Non-pigmented ciliary epithelial cell (primary cell): ENCODE data around the gene MAU2.
A peak's percentile ranks its signal among the peaks of the same experiment; 100 is the strongest.
"Not testable (repeated sequence)": the region's sequence is repeated elsewhere in the genome, so short reads cannot be mapped to it uniquely, and the experiment has no call there.

Experiments used
- DNase-seq: peaks from one replicate; pipeline ENCODE4 v3.0.0-alpha.2; 2010; ENCODE audit warnings: low read depth

Gene MAU2

DNA sequence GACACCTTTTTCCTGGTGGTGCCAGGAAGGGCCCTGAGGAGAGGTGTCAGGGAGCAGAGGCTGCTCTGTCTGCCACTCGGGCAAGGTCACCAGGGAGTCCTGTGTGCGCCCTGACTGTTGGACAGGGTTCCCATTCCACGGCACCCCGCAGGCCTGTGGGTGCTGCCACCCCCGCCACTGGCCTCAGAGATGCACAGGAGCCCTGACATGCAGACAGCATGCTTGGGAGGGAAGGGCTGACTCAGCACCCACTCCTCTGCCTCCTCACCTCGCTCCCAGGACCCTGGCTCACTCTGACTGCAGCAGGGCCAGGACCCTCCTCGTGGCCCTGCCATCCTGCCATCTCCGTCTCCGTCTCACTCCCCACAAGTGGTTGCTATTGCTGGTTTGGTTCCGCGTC lies 25.3 kb downstream of the MAU2 start:
- DNase-seq = no peak

DNA sequence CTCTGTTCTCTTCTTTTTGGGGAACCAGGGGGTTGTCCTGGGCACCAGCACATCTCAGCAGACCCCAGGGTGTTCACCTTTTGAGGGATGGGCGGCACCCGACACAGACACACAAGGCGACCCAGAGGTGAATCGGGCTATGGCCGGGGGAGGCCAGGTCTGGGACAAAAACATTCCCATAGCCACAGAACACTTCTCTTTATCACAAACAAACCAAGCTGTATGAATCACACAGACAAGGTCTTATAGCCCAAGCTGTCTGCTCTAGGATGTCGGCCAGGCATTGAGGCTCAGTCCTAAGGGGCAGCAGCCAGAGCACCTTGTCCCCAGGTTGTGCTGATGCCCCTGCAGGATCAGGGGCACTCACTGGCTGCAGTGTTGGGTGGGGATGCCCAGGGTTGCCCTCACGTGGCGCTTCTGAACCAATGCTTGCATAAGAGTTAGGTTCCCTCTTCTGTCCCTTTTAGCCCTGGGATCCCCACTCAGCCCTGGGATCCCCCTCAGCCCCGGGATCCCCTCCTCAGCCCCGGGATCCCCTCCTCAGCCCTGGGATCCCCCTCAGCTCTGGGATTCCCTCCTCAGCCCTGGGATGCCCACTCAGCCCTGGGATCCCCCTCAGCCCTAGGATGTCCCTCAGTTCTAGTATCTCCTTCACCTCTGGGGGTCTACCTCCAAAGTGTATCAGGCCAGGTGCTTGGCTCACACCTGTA lies 26.9 kb downstream of the MAU2 start:
- DNase-seq = no peak

DNA sequence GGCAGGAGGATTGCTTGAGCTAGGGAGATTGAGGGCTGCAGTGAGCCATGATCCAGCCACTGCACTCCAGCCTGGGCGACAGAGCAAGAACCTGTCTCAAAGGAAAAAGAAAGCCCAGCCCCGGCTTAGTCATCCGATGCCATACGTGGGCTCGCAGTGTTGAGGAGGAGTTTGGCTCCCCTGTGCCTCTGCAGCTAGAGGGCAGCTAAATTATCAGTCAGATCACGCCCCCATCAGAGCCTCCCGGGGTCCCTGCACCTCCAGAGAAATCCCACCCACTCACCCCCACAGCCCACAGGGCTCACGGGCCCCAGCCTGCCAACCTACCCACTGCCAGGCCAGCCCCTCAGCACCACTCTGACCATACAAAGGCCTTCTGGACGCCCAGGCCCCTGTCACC lies 27.6 kb downstream of the MAU2 start:
- no peak for DNase-seq

DNA sequence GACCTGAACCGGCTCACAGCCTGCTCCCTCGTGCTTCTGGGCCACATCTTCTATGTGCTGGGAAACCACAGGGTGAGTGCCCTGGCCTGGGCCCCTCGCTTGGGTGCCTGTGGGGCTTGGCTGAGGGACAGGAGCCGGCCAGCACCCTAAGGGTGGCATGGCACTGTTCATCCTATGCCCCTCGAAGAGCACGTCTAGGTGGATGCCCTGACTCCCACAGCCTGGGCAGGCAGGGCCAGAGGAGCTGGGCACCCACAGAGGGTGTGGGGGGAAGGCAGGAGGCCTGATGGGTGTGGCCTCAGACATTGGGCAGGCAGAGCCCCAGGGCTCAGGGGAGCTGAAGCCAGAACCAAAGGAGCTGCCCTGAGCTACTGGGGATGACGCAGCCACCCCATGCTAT lies 28.7 kb downstream of the MAU2 start:
- no peak for DNase-seq

DNA sequence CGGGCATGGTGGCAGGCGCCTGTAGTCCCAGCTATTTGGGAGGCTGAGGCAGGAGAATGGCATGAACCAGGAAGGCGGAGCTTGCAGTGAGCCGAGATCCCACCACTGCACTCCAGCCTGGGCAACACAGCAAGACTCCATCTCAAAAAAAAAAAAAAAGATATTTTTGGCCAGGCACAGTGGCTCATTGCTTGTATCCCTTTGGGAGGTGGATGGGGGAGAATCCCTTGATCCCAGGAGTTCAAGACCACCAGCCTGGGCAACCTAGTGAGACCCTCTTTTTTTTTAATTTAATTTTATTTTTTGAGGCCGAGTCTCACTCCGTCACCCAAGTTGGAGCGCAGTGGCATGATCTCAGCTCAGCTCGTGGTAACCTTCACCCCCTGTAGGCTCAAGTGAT lies 30.1 kb downstream of the MAU2 start:
- not testable (repeated sequence) for DNase-seq

DNA sequence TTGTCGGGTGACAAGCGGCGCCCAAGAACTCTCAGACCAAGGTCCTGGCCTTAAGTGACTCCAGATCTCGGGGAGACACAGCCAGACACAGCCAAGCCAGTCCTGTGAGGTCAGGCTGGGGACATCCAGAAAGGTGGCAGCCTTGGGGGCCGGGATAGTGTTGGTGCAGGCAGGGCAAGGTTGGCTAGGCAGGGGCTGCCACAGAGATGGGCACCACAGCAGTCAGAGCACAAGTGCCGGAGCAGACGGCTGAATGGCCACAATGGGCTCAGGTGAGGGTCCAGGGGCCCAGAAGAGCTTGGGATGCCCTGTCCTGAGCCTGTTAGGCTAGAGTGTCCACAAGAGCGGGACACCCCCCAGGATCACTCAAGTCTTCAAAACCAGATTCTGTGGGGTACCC lies 32.2 kb downstream of the MAU2 start:
- no peak for DNase-seq

DNA sequence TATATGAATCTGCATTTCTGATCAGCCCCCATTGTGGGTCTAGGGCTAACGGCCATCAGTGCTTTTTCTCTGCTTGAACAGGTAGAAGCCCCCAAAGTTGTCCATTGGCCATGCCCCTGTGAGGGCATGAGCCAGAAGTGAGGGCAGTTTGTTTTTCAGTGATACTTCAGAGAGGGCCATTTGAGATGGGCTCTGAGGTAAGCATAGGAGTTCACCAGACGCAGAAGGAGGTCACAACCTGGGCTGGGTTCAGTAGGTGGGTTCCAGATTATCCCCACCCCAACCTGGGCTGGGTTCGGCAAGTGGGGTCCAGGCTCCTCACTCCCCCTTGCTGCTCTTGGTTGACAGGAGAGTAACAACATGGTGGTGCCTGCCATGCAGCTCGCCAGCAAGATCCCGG lies 33.4 kb downstream of the MAU2 start:
- DNase-seq = no peak

DNA sequence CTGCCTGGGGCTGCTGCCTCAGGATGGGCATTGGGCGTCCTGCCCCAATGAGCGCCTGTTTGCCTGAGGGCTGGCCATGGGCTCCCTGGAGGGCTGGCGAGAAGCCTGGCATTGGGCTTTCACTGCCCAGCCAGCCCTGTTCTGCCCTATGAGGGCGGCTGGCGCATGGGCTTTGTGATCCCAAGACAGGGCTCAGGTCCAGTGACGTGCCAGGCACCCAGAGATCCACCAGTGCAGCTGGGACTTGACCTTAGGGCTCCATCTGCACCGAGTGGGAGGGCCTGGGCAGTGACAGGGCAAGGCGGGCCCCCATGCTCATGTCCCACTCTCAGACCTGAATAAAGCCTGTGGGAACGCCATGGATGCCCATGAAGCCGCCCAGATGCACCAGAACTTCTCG lies 34.3 kb downstream of the MAU2 start:
- DNase-seq = no peak

DNA sequence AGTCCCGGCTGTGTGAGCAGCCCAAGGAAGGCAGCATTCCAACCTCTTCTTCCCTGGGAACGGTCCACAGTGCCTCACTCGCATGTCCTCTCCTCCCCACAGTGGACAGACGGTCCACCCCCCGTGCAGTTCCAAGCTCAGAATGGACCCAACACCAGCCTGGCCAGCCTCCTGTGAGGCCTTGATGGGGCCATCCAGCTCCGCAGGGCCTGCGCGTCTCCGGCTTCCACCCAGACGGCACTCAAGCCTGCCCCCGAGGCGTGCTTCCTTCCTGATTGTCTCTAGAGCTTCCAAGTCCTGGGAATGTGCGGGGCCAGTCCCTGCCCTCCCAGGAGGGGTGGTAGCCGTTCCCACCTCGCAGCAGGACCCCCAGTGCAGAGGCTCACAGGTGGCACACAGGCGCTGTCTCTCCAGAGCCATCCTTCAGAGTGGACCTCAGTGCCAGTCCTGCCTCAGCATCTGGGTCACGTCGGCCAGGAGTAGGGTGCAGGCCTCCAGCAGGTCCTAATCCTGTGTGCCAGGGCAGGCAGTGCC lies 35.0 kb downstream of the MAU2 start:
- no peak for DNase-seq

DNA sequence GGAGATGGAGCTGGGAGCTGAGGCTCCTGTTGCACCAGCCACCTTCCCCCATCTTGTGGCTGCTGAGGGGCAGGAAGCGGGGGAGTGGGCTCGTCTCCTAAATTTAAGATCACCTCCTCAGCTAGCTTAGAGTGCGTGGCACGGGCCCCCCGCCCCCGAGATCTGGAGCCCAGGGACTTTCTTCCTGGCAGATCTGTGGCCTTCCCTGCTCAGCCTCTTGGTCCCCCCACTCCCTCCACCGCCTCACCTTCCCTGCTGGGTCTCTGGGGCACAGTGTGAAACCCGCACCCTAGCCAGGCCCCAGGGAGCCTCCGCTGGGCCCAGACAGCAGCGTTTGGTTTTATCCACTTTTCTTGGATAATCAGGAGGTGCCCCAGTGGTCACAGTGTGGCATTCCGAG lies 35.9 kb downstream of the MAU2 start:
- DNase-seq = no peak

DNA sequence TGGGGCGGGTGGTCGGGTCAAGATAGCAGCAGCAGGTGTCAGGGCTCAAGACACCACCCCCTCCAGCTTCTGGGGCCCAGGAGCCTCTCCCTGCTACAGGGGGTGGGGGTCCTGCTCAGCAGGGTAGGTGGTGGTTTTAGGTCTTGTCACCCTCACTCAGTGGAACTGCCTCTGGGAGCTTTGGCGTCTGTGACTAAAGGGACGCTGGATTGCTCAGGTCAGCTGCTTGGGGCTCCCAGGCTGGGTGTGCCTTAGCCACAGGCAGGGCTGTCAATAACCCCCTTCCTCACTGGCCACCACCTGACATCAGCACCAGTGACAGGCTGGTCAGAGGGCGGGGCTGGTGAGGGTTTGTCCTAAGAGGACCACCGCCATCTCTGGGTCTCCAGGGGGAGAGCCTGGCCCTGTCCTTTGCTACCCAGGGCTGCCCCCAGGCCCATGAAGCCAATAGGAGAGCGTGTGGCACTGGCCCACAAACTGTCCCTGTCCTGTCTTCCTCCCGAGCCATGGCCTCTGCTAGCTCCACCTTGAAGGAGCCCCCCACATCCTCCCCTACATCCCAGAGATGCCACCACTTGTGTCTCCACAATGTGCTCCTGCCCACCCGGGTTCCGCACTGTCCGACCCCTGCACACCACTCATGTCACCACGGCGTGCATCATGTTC lies 36.4 kb downstream of the MAU2 start:
- DNase-seq = no peak

DNA sequence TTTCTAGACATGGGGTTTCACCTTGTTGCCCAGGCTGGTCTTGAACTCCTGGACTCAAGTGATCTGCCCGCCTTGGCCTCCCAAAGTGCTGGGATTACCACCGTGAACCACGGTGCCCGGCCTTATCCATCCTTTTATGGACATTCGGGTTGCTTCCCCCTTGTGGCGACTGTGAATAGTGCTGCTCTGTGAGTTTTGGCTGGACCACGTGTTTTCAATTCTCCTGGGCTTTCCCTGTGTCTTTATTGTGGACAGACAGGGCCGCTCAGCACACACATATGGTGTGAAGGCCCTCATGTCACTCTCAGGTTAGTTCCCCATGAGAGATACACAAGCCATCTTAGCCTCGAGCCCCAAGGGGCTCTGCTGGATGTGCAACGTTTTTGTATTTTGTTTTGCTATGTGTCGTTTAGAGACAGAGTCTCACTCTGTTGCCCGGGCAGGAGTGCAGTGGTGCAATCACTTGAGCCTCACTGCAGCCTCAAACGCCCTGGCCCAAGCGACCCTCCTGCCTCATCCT lies 40.5 kb downstream of the MAU2 start:
- peak; percentile 44 for DNase-seq

DNA sequence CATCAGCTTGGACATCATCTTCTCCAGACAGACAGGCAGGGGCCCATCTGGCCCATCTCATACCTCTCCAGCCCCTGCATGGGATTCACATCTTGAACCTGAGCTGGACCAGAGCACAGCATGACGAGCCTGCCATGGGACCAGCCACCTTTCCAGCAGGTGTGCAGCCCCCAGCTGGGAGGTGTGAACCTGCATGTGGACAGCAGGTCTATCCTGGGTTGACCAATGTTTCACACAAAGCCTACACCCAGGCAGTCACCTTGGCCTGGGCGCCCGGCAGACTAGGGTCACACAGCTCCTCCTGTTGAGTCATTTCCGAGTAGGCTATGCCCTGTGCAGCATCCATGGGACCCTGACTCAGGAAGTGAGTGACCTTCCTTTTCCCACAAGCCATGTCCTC lies 41.4 kb downstream of the MAU2 start:
- DNase-seq = no peak

DNA sequence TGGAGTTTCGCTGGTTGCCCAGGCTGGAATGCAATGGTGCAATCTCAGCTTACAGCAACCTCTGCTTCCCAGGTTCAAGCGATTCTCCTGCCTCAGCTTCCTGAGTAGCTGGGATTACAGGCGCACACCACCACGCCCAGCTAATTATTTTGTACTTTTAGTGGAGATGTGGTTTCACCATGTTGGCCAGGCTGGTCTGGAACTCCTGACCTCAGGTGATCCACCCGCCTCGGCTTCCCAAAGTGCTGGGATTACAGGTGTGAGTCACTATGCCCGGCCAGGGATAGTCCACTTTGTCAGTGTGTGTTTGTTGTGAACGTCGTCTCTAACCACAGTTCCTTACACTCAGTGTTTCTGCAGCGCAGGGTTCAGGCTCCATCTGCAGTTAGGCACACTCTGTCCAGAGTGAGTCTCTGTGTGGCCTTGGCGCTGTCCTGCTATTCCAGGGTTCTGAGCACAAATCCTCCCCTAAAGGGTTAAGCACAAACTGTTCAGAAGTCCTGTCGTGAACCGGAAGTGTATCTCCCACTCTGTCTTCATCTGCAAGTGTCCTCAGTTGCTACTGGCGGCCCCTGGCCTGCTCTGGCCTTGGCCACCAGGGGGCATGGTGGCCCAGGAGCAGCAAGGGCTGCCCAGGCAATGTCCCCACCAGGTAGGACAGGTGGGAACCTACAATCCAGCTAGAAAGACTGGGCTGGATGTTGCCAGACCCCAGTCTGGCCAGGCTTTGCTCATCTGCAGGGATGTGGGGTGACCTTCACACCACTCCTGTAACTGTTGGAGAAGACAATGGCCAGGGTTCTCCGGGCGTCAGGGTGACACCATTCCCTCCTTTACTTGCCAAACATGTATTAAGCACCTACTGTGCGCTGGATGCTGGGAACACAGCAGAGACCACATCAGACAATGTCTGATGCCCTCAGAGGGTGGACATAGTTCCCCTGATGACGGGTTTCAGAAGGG lies 46.1 kb downstream of the MAU2 start:
- no peak for DNase-seq

DNA sequence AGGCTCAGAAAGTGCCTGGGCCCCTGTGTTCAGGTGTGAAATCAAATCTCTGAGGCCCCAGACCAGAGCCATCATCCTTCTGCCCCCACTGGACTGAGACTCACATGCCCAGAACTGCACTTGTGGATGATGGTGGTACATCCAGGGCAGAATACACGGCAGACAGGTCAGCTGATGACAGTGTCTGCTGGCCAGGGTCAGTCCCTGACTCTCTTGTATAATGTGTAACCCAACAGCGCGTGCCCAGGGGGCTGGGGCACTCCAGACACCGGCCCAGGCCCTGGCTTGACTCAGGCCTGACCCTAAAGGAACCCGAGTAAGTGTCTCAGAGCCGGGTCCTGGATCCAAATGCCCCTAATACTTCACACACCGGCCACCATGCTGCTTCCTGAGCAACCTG lies 47.5 kb downstream of the MAU2 start:
- no peak for DNase-seq

DNA sequence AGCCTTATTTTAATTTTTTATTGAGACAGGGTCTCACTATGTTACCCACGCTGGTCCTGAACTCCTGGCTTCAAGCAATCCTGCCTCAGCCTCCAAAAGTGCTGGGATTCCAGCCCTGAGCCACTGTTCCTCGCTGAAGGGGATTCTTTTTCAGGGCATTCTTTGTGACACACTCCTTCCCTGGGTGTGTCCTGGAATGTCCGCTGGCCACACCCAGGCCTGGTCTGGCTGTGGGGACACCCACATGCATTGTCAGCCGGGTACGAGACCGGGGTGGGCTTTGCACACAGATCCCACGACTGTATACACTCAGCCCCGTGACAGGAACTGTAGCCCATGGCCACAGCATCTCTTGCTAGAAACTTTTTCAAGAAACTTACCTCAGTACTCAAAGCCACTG lies 50.4 kb downstream of the MAU2 start:
- no peak for DNase-seq

DNA sequence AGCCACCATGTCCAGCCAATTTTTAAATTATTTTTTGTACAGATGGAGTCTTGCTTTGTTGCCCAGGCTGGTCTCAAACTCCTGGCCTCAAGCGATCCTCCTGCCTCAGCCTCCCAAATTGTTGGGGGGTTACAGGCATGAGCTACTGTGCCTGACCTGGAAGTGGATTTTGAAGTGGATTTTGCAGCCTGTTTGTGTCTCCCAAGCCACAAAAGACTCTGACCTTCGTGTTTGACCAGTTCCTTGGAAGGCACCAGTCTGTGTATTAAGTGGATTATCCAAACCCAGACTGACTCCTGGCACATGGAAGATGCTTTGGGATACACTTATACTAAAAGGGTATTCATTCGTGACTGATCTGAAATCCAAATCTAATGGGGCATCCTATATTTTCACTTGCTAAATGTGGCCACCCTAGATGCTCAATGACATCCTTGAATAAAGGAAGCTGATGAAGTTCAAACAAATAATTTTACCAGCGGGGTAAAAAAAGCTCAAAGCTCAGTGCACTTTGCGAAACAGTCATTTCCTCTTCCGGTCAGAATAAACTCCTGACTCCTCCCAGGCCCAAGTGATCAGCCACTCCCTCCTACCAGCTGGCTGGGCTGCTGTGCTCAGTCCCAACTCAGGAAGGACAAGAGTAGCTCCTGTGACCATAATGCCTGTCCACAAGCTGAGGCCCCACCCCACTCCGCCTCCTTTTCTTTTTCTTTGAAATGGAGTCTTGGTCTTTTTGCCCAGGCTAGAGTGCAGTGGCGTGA lies 52.2 kb downstream of the MAU2 start:
- no peak for DNase-seq

DNA sequence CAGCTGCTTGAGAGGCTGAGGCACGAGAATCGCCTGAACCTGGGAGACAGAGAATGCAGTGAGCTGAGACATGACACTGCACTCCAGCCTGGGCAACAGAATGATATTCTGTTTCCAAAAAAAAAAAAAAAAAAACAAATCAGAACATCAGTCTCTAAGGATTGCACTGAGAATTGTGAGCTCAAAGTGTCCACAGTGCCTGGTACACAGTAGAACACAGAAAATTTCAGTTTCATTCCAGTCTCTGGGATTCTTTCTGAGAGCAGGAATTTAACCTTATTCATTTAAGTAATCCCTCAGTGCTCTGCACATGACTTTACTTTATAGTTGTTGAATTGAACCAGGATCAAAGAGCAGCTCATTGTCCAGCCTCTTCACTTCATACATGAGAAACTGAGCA lies 58.9 kb downstream of the MAU2 start:
- no peak for DNase-seq

DNA sequence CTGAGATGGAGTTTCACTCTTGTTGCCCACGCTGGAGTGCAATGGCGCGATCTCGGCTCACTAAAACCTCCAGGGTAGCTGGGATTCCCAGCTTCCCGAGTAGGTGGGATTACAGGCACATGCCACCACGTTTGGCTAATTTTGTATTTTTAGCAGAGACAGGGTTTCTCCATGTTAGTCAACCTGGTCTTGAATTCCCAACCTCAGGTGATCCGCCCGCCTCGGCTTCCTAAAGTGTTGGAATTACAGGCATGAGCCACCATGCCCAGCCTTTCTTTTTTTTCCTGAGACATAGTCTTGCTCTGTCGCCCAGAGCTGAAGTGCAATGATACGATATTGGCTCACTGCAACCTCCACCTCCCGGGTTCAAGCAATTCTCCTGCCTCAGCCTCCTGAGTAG lies 59.7 kb downstream of the MAU2 start:
- DNase-seq = not testable (repeated sequence)

DNA sequence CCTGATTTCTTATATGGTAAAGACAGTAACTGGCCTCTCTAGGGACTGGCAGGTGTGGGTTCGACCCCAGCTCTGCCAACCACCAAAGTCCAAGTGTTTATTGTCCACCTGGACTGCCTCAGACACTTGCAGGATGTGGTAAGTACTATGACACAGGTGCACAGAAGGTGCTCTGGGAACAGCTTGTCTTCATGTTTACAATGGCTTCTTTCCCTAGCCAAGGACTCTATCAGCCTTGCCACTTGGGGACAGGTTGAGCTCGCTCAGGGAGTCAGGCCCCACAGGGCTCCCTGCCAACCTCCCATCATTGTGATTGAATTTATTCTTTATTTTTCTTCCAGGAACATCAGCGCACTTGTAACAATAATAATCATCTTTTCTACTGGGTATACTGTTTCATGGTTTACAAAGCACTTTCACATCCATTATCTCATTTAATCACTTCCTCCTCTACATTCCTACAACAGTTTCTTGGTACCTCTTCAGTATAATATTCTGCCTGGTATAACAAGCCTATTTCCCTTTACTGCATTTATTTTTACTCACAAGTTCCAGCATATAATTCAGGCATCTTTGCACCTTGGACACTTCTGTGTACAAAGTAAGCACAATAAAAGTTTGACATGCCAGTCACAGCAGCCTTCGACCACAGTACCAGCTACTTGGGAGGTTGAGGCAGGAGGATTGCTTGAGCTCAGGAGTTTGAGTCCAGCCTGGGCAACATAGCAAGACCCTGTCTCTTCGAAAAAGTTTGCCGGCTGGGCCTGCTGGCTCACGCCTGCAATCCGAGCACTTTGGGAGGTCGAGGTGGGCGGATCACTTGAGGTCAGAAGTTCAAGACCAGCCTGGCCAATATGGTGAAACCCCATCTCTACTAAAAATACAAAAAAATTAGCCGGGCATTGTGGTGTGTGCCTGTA lies 60.6 kb downstream of the MAU2 start:
- DNase-seq = no peak

DNA sequence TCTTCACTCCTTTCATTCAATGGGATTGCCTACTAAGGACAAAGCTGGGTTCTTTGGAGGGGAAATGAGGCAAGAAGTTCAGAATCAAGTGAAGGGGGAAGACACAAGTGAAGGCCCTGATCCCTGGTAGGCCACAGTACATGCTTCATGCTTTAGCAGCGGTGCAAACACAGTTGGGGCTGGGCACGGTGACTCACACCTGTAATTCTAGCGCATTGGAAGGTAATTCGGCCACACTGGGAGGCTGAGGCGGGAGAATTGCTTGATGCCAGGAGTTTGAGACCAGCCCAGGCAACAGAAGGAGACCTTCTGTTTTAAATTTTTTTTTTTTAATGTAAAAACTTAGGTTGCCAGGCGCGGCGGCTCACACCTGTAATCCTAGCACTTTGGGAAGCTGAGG lies 61.5 kb downstream of the MAU2 start:
- no peak for DNase-seq
